HepG2 (cell line): ENCODE measurements around the gene CFL1. TPM values are rescaled to one million over a fixed set of nuclear protein-coding genes. Genes with fewer than 3 reads are reported as not detected.

ENCODE experiments used
- AKAP8 ChIP-seq: sonication (generic); formaldehyde crosslinking; IDR thresholded peaks from 2 replicates; pipeline ENCODE4 v1.5.1; 2020; ENCODE audit warnings: mild to moderate bottlenecking, missing genetic modification reagents
- CBFB ChIP-seq: sonication (generic); formaldehyde crosslinking; IDR thresholded peaks from 2 replicates; pipeline ENCODE4 v1.4.0; 2020; ENCODE audit warnings: missing genetic modification reagents
- CREM ChIP-seq, 2 experiments: sonication (generic) in 1 of 2; formaldehyde crosslinking in 1 of 2; IDR thresholded peaks; 2 replicates each; pipeline versions ENCODE4 v1.4.0 to v1.6.1; 2016 to 2020; ENCODE audit warnings: antibody characterized with exemption in 1 of 2, mild to moderate bottlenecking in 1 of 2, missing genetic modification reagents in 1 of 2
- FIP1L1 ChIP-seq: fragments of 200-400 bp; formaldehyde crosslinking; IDR thresholded peaks from 2 replicates; pipeline ENCODE4 v1.6.1; 2018; ENCODE audit warnings: low read depth, mild to moderate bottlenecking, low read length, moderate library complexity, borderline replicate concordance; ENCODE audit not compliant: insufficient read depth
- FOXK1 ChIP-seq: sonication (generic); formaldehyde crosslinking; IDR thresholded peaks from 2 replicates; pipeline ENCODE4 v1.4.0; 2020; ENCODE audit warnings: low read depth, missing genetic modification reagents, borderline replicate concordance
- HNF4A ChIP-seq: sonication (generic); formaldehyde crosslinking; IDR thresholded peaks from 2 replicates; pipeline ENCODE4 v1.4.0; 2020; ENCODE audit warnings: missing genetic modification reagents
- KDM2A ChIP-seq: sonication (generic); formaldehyde crosslinking; IDR thresholded peaks from 2 replicates; pipeline ENCODE4 v1.4.0; 2020; ENCODE audit warnings: low read depth, missing genetic modification reagents, borderline replicate concordance
- KLF13 ChIP-seq: sonication (generic); formaldehyde crosslinking; IDR thresholded peaks from 2 replicates; pipeline ENCODE4 v1.4.0; 2020; ENCODE audit warnings: mild to moderate bottlenecking, missing genetic modification reagents
- MED1 ChIP-seq: sonication (generic); formaldehyde crosslinking; IDR thresholded peaks from 2 replicates; pipeline ENCODE4 v1.4.0; 2020; ENCODE audit warnings: missing genetic modification reagents
- NFE2L1 ChIP-seq: sonication (generic); formaldehyde crosslinking; IDR thresholded peaks from 2 replicates; pipeline ENCODE4 v1.4.0; 2020; ENCODE audit warnings: missing genetic modification reagents, mild to moderate bottlenecking, borderline replicate concordance
- NR2F6 ChIP-seq, 2 experiments: IDR thresholded peaks; 2 replicates each; pipeline ENCODE4 v1.6.1; 2016; ENCODE audit warnings: antibody characterized with exemption in 1 of 2, mild to moderate bottlenecking in 1 of 2
- PAX8 ChIP-seq: sonication (generic); formaldehyde crosslinking; IDR thresholded peaks from 2 replicates; pipeline ENCODE4 v1.8.0; 2022; ENCODE audit warnings: mild to moderate bottlenecking, missing genetic modification reagents, borderline replicate concordance
- PBX2 ChIP-seq: IDR thresholded peaks from 2 replicates; pipeline ENCODE4 v1.6.1; 2016; ENCODE audit warnings: control low read depth
- POGZ ChIP-seq: sonication (generic); formaldehyde crosslinking; IDR thresholded peaks from 2 replicates; pipeline ENCODE4 v1.4.0; 2020; ENCODE audit warnings: mild to moderate bottlenecking, missing genetic modification reagents
- TFDP2 ChIP-seq: sonication (generic); formaldehyde crosslinking; IDR thresholded peaks from 2 replicates; pipeline ENCODE4 v1.4.0; 2020; ENCODE audit warnings: missing genetic modification reagents
- ZBTB21 ChIP-seq: sonication (generic); formaldehyde crosslinking; IDR thresholded peaks from 2 replicates; pipeline ENCODE4 v1.4.0; 2020; ENCODE audit warnings: missing genetic modification reagents
- ZBTB49 ChIP-seq: sonication (generic); formaldehyde crosslinking; IDR thresholded peaks from 2 replicates; pipeline ENCODE4 v1.4.0; 2020; ENCODE audit warnings: missing genetic modification reagents, borderline replicate concordance
- ZFP91 ChIP-seq: sonication (generic); formaldehyde crosslinking; IDR thresholded peaks from 2 replicates; pipeline ENCODE4 v1.9.0; 2022; ENCODE audit warnings: missing genetic modification reagents, mild to moderate bottlenecking, borderline replicate concordance
- ZFY ChIP-seq: sonication (generic); formaldehyde crosslinking; IDR thresholded peaks from 2 replicates; pipeline ENCODE4 v1.4.0; 2020; ENCODE audit warnings: missing genetic modification reagents
- ZNF350 ChIP-seq: sonication (generic); formaldehyde crosslinking; IDR thresholded peaks from 2 replicates; pipeline ENCODE4 v1.4.0; 2020; ENCODE audit warnings: mild to moderate bottlenecking, low read depth, missing genetic modification reagents, borderline replicate concordance
- ZNF678 ChIP-seq: sonication (generic); formaldehyde crosslinking; IDR thresholded peaks from 2 replicates; pipeline ENCODE4 v1.4.0; 2020; ENCODE audit warnings: mild to moderate bottlenecking, missing genetic modification reagents
- ZSCAN21 ChIP-seq: sonication (generic); formaldehyde crosslinking; IDR thresholded peaks from 2 replicates; pipeline ENCODE4 v1.8.0; 2022; ENCODE audit warnings: mild to moderate bottlenecking, missing genetic modification reagents, moderate library complexity, borderline replicate concordance
- polyA plus RNA-seq, 8 experiments: library from polyadenylated mRNA; depleted of rRNA in 3 of 8; stranded (reverse) in 7 of 8; unstranded in 1 of 8; fragments of >200 nt; fragmentation: Illumina TruSeq in 4 of 8; extraction: Trizol in 4 of 8; gene quantifications; 2 replicates each; pipeline versions ENCODE4 v1.2.1 to v1.2.3, GENCODE V29; 2011 to 2016; ENCODE audit warnings: low read depth in 4 of 8, missing spikeins in 1 of 8, mixed read lengths in 1 of 8; ENCODE audit not compliant: insufficient read depth in 1 of 8
- total RNA-seq, 5 experiments: library from RNA; depleted of rRNA; stranded (reverse); fragments of >200 nt; fragmentation: Illumina TruSeq; extraction: Trizol; gene quantifications; 2 replicates each; pipeline ENCODE4 v1.2.3, GENCODE V29; 2016; ENCODE audit warnings: low read depth in 1 of 5

Gene CFL1
- total and polyA plus RNA-seq, 2 of the 13 experiments (the other 11 are each of a cell fraction or from before 2014, with no cell fraction given) = 379 to 383 TPM

- TF ChIP-seq NFE2L1 (CRISPR knock-in tag) (no peak), HNF4A (CRISPR knock-in tag) (peak; percentile 82), ZBTB49 (CRISPR knock-in tag) (no peak), NR2F6 (IDR thresholded peaks at IDR 0.05) (no peak), NR2F6 (CRISPR knock-in tag; IDR thresholded peaks at IDR 0.05) (0 out of 2 replicates have a peak, but pooled peaks have one; percentile 25), ZNF350 (peak; percentile 23; the same call in 1 of the 2 replicates), ZNF678 (no peak), FIP1L1 (0 out of 2 replicates have a peak, but pooled peaks have one; percentile 18), PBX2 (CRISPR knock-in tag) (no peak), KDM2A (CRISPR knock-in tag) (peak; percentile 96), FOXK1 (CRISPR knock-in tag) (peak; percentile 25; the same call in 1 of the 2 replicates), MED1 (CRISPR knock-in tag) (peak; percentile 73), CBFB (CRISPR knock-in tag) (peak; percentile 61; the same call in 1 of the 2 replicates), KLF13 (peak; percentile 25; the same call in 1 of the 2 replicates), ZFY (CRISPR knock-in tag) (peak; percentile 68), ZSCAN21 (CRISPR knock-in tag) (peak; percentile 61; the same call in 1 of the 2 replicates), PAX8 (CRISPR knock-in tag) (no peak), TFDP2 (CRISPR knock-in tag) (no peak; the same call in 1 of the 2 replicates), POGZ (CRISPR knock-in tag) (peak; percentile 53), ZFP91 (CRISPR knock-in tag) (peak; percentile 32; the same call in 1 of the 2 replicates), ZBTB21 (CRISPR knock-in tag) (no peak), CREM (IDR thresholded peaks at IDR 0.05) (peak; percentile 34; the same call in 1 of the 2 replicates), CREM (CRISPR knock-in tag; IDR thresholded peaks at IDR 0.05) (no peak), AKAP8 (CRISPR knock-in tag) (peak; percentile 82; the same call in 1 of the 2 replicates)
Observed at GRCh38 chr11:65891219-65892136, 33.5 kb upstream of the CFL1 start (continued).
